IMR-90 (cell line): Measurements from ENCODE around the gene TNN. TPM values are rescaled to one million over a fixed set of nuclear protein-coding genes. Genes with fewer than 3 reads are reported as not detected.

Experiments
- ATAC-seq: fragments of 200-7000 bp; cut with Tn5 transposase; 2 replicates; pipeline ENCODE4 v1.9.1; 2020; ENCODE audit warnings: low read depth, mild to moderate bottlenecking, moderate library complexity
- BruUV-seq: library from RNA; stranded (reverse); fragments of 400-500 nt; replicated peaks from 2 replicates; lab custom pipeline; 2021; lab: Mats Ljungman, UMichigan
- CTCF ChIA-PET: fragments of 300-600 bp; formaldehyde crosslinking; extraction: SDS; loops from one replicate; lab custom pipeline; 2021; ENCODE audit warnings: antibody characterized with exemption; lab: Yijun Ruan, JAX
- POLR2A ChIA-PET: fragments of 300-600 bp; sonication (Branson Sonifier 250); formaldehyde crosslinking; loops from one replicate; lab custom pipeline; 2022; ENCODE audit warnings: antibody characterized with exemption; ENCODE audit not compliant: unreplicated experiment; lab: Charles Lee
- DNase-seq: peaks from one replicate; pipeline ENCODE4 v3.0.0; 2013
- H2AFZ ChIP-seq: replicated peaks from 2 replicates; pipeline ENCODE3; 2013; ENCODE audit warnings: low read length, mild to moderate bottlenecking; ENCODE audit not compliant: poor library complexity
- H2AK5ac ChIP-seq: 2 replicates; pipeline ENCODE4 v1.6.1; 2013; ENCODE audit warnings: low read depth, low read length, inconsistent platforms
- H2AK9ac ChIP-seq: replicated peaks from 2 replicates; pipeline ENCODE3; 2013; ENCODE audit warnings: mild to moderate bottlenecking, low read depth, low read length, moderate library complexity; ENCODE audit not compliant: poor library complexity
- H2BK120ac ChIP-seq: 2 replicates; pipeline ENCODE4 v1.6.1; 2013; ENCODE audit warnings: low read depth, low read length, inconsistent platforms
- H2BK15ac ChIP-seq: 3 replicates; pipeline ENCODE4 v1.6.1; 2013; ENCODE audit warnings: low read depth, low read length, inconsistent platforms
- H2BK20ac ChIP-seq: 2 replicates; pipeline ENCODE4 v1.6.1; 2013; ENCODE audit warnings: low read depth, mild to moderate bottlenecking, inconsistent platforms, low read length, moderate library complexity
- H2BK5ac ChIP-seq: 2 replicates; pipeline ENCODE4 v1.6.1; 2013; ENCODE audit warnings: mild to moderate bottlenecking, low read depth, low read length, inconsistent platforms; ENCODE audit not compliant: poor library complexity, severe bottlenecking
- H3K14ac ChIP-seq: replicated peaks from 2 replicates; pipeline ENCODE4 v1.6.1; 2013; ENCODE audit warnings: low read depth, low read length, inconsistent platforms
- H3K18ac ChIP-seq: 2 replicates; pipeline ENCODE4 v1.6.1; 2013; ENCODE audit warnings: low read depth, low read length, control low read depth
- H3K23ac ChIP-seq: 2 replicates; pipeline ENCODE4 v1.6.1; 2013; ENCODE audit warnings: low read depth, low read length, inconsistent platforms
- H3K27ac ChIP-seq: 2 replicates; pipeline ENCODE4 v1.5.1; 2013; ENCODE audit warnings: mild to moderate bottlenecking, control low read depth, low read length; ENCODE audit not compliant: insufficient read depth
- H3K27me3 ChIP-seq: 2 replicates; pipeline ENCODE4 v1.6.1; 2013; ENCODE audit warnings: low read length; ENCODE audit not compliant: control insufficient read depth, insufficient read depth
- H3K36me3 ChIP-seq: 2 replicates; pipeline ENCODE4 v1.6.1; 2013; ENCODE audit warnings: low read length, mixed read lengths; ENCODE audit not compliant: control insufficient read depth, insufficient read depth
- H3K4ac ChIP-seq: 2 replicates; pipeline ENCODE4 v1.6.1; 2013; ENCODE audit warnings: low read depth, low read length, inconsistent platforms
- H3K4me1 ChIP-seq: 2 replicates; pipeline ENCODE4 v1.6.1; 2013; ENCODE audit warnings: low read length, mixed read lengths; ENCODE audit not compliant: control insufficient read depth, insufficient read depth
- H3K4me2 ChIP-seq: 2 replicates; pipeline ENCODE4 v1.6.1; 2013; ENCODE audit warnings: low read depth, mild to moderate bottlenecking, control low read depth, low read length, moderate library complexity
- H3K4me3 ChIP-seq: 2 replicates; pipeline ENCODE4 v1.5.1; 2013; ENCODE audit warnings: low read depth, mild to moderate bottlenecking, control low read depth, low read length, moderate library complexity; ENCODE audit not compliant: insufficient read depth
- H3K56ac ChIP-seq: 2 replicates; pipeline ENCODE4 v1.6.1; 2013; ENCODE audit warnings: low read length, inconsistent platforms; ENCODE audit not compliant: insufficient read depth; ENCODE audit errors: extremely low read depth
- H3K79me1 ChIP-seq, 2 experiments: 2 replicates each; pipeline ENCODE4 v1.6.1; 2013; ENCODE audit warnings: low read length in 2 of 2, inconsistent platforms in 1 of 2, low read depth in 1 of 2
- H3K9ac ChIP-seq: 2 replicates; pipeline ENCODE4 v1.6.1; 2013; ENCODE audit warnings: low read depth, low read length, control low read depth
- H3K9me1 ChIP-seq: 2 replicates; pipeline ENCODE4 v1.6.1; 2013; ENCODE audit warnings: low read length, inconsistent platforms; ENCODE audit not compliant: insufficient read depth
- H3K9me3 ChIP-seq: 2 replicates; pipeline ENCODE4 v1.6.1; 2013; ENCODE audit warnings: low read length; ENCODE audit not compliant: control insufficient read depth, insufficient read depth
- H4K20me1 ChIP-seq: 2 replicates; pipeline ENCODE4 v1.6.1; 2013; ENCODE audit warnings: low read length, inconsistent platforms; ENCODE audit not compliant: insufficient read depth
- H4K5ac ChIP-seq: 2 replicates; pipeline ENCODE4 v1.6.1; 2013; ENCODE audit warnings: mild to moderate bottlenecking, low read depth, low read length, control low read depth
- H4K8ac ChIP-seq, 2 experiments: 2 replicates each; pipeline ENCODE4 v1.6.1; 2013; ENCODE audit warnings: low read depth in 2 of 2, low read length in 2 of 2, control low read depth in 1 of 2, inconsistent platforms in 1 of 2
- H4K91ac ChIP-seq: 2 replicates; pipeline ENCODE4 v1.6.1; 2013; ENCODE audit warnings: low read depth, low read length, inconsistent platforms; ENCODE audit not compliant: insufficient read depth
- CEBPB ChIP-seq: IDR thresholded peaks from 2 replicates; pipeline ENCODE4 v1.6.1; 2012; ENCODE audit warnings: low read depth, low read length, improper control_type of control experiment
- MAFK ChIP-seq: IDR thresholded peaks from 2 replicates; pipeline ENCODE4 v1.6.1; 2012; ENCODE audit warnings: low read depth, low read length, improper control_type of control experiment
- MAZ ChIP-seq: IDR thresholded peaks from 2 replicates; pipeline ENCODE4 v1.6.1; 2012; ENCODE audit warnings: low read depth, mild to moderate bottlenecking, low read length, improper control_type of control experiment, moderate library complexity, borderline replicate concordance
- NFE2L2 ChIP-seq: fragments of 150-350 bp; IDR thresholded peaks from 2 replicates; pipeline ENCODE4 v1.6.1; 2016; ENCODE audit warnings: low read depth, mild to moderate bottlenecking, low read length
- RAD21 ChIP-seq: IDR thresholded peaks from 2 replicates; pipeline ENCODE4 v1.6.1; 2012; ENCODE audit warnings: low read length, improper control_type of control experiment
- WGBS, 2 experiments: methylation state at CpG; one replicate each; pipeline versions ENCODE4 v1.1.5 to v1.1.7; 2013; ENCODE audit warnings: missing lambda C conversion rate in 2 of 2; ENCODE audit not compliant: insufficient read length in 1 of 2; ENCODE audit errors: extremely low coverage in 2 of 2; 5-methylcytosine and 5-hydroxymethylcytosine counted together
- dilution Hi-C: fragments of 300-500 bp; cut with HindIII; formaldehyde crosslinking; loops from one replicate; pipeline ENCODE4 v1.14.3; 2018; ENCODE audit warnings: low sequenced_read_pairs; ENCODE audit not compliant: unreplicated experiment
- in situ Hi-C: fragments of 300-500 bp; cut with MboI; formaldehyde crosslinking; loops from 3 replicates; pipeline ENCODE4 v1.14.3; 2019; ENCODE audit warnings: low sequenced_read_pairs, inconsistent platforms, mixed read lengths
- intact Hi-C: fragments of 100-400 bp; cut with micrococcal nuclease; formaldehyde crosslinking; loops from 2 replicates; pipeline ENCODE4 v1.10.0; 2022
- polyA plus RNA-seq, 3 experiments: library from polyadenylated mRNA; depleted of rRNA; stranded (reverse); fragments of >200 nt; gene quantifications; 2 replicates each; pipeline ENCODE4 v1.2.3, GENCODE V29; 2012; ENCODE audit warnings: low replicate concordance in 1 of 3
- total RNA-seq: library from RNA; depleted of rRNA; stranded (reverse); fragments of >200 nt; gene quantifications from 2 replicates; pipeline ENCODE4 v1.2.3, GENCODE V29; 2012

Gene TNN
- total and polyA plus RNA-seq, 2 of the 4 experiments (the other 2 are of a cell fraction), result not detected

- WGBS, 2 experiments, result 49% methylated on average over 2 of the region's 4 CpGs; no CpG with 5 or more reads in 1 of the 2 experiments
- no peak overlapping the region for H2AK9ac ChIP-seq
- CTCF ChIA-PET, result interaction anchor here (1.2 to 1.3 kb wide), 2 partner anchors 11 to 85 kb away, joined by 3 to 4 read pairs; no protein-coding TSS in a partner anchor
- H3K4me1 ChIP-seq, result no peaks in the 10 kb centered on the region
- POLR2A ChIA-PET, result no interaction called here
- no TSS peak for BruUV-seq
- H3K79me1 ChIP-seq, result no peaks in the 10 kb centered on the region
- no peak overlapping the region for H3K14ac ChIP-seq
- no peak overlapping the region for H2BK20ac ChIP-seq
- in situ Hi-C loops (no loop called here), dilution Hi-C loops (no loop called here), intact Hi-C loops (no loop called here)
- no peak overlapping the region for H3K4me2 ChIP-seq
- H3K18ac ChIP-seq, result no peak overlapping the region
- H4K91ac ChIP-seq, result no peak overlapping the region
- H2BK120ac ChIP-seq, result no peak overlapping the region
- H2AFZ ChIP-seq, result no peak overlapping the region
- no peaks in the 10 kb centered on the region for H4K20me1 ChIP-seq
- H4K5ac ChIP-seq, result no peak overlapping the region
- H2AK5ac ChIP-seq, result no peak overlapping the region
- no peak overlapping the region for H2BK5ac ChIP-seq
- H3K23ac ChIP-seq, result no peak overlapping the region
- H3K9me3 ChIP-seq, result no peaks in the 10 kb centered on the region
- H3K27me3 ChIP-seq, result peaks cover 6% of the 10 kb centered on the region
- H3K36me3 ChIP-seq, result no peaks in the 10 kb centered on the region
- no peaks in the 10 kb centered on the region for H3K9me1 ChIP-seq
- no peak overlapping the region for H3K56ac ChIP-seq
- no peak overlapping the region for H2BK15ac ChIP-seq
- no peak for DNase-seq
- no peak overlapping the region for H4K8ac ChIP-seq
- no peak overlapping the region for H3K9ac ChIP-seq
- no peak for ATAC-seq
- no peak overlapping the region for H3K27ac ChIP-seq
- H3K4ac ChIP-seq, result no peak overlapping the region
- TF ChIP-seq CEBPB, result no peak
- TF ChIP-seq MAZ, result no peak
- no peak for TF ChIP-seq NFE2L2
- no peak for TF ChIP-seq MAFK
- TF ChIP-seq RAD21, result no peak
- H3K4me3 ChIP-seq, result no peak overlapping the region
Measured at GRCh38 chr1:175040324-175040879, 27.2 kb upstream of the TNN start.
